Fibroblast of lung (primary cell): Measurements from ENCODE around the gene IL1RAPL2.
"Not testable (repeated sequence)": the region's sequence is repeated elsewhere in the genome, so short reads cannot be mapped to it uniquely, and the experiment has no call there.

Experiments used
- CTCF ChIP-seq, 2 donors: IDR thresholded peaks in 1 of 2; conservative IDR thresholded peaks in 1 of 2; 1 replicate in 1 of 2; 2 replicates in 1 of 2; pipeline ENCODE4 v1.5.1; 2011 to 2012; ENCODE audit warnings: low read length in 2 of 2, control low read depth in 1 of 2, inconsistent platforms in 1 of 2, low read depth in 1 of 2, mild to moderate bottlenecking in 1 of 2
- EZH2 ChIP-seq: IDR thresholded peaks from 2 replicates; pipeline ENCODE4 v1.5.1; 2012; ENCODE audit warnings: low read length, control low read depth, mild to moderate bottlenecking; ENCODE audit errors: missing control alignments

DNA sequence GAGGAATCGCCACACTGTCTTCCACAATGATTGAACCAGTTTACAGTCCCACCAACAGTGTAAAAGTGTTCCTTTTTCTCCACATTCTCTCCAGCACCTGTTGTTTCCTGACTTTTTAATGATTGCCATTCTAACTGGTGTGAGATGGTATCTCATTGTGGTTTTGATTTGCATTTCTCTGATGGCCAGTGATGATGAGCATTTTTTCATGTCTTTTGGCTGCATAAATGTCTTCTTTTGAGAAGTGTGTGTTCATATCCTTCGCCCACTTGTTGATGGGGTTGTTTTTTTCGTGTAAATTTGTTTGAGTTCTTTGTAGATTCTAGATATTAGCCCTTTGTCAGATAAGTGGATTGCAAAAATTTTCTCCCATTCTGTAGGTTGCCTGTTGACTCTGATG is 671.4 kb downstream of the IL1RAPL2 start:
- TF ChIP-seq CTCF (conservative IDR thresholded peaks at IDR 0.05 in 1 of 2, IDR thresholded peaks at IDR 0.05 in 1 of 2; ENCODE audit: low read depth in 1 of 2, low read length in 2 of 2); EZH2: not testable (repeated sequence)
